ENCODE data around the gene ZCCHC8. TPM values are rescaled to one million over a fixed set of nuclear protein-coding genes. Genes with fewer than 3 reads are reported as not detected.

Gene ZCCHC8
- total RNA-seq, 2 donors from 2014 or later, result 7.3 to 16.6 TPM

GRCh38 chr12:122458105-122459035, 42.4 kb downstream of the ZCCHC8 start:
- 88 to 92% methylated on average over 17 of the region's 17 CpGs for WGBS, 2 donors

GRCh38 chr12:122457627-122458026, 43.1 kb downstream of the ZCCHC8 start:
- Histone ChIP-seq H3K9me3 (no peaks in the 10 kb centered on the region), H3K4me3 (no peak overlapping the region), H3K27ac (no peak overlapping the region), H3K4me1 (no peaks in the 10 kb centered on the region), H3K27me3 (no peaks in the 10 kb centered on the region), H3K36me3 (replicated peaks in 1 of 2; ENCODE audit: insufficient read depth in 1 of 2, low read depth in 2 of 2) (no peaks in the 10 kb centered on the region)
- ATAC-seq (no peak), DNase-seq (no peak)
- TF ChIP-seq, protein P1, sequence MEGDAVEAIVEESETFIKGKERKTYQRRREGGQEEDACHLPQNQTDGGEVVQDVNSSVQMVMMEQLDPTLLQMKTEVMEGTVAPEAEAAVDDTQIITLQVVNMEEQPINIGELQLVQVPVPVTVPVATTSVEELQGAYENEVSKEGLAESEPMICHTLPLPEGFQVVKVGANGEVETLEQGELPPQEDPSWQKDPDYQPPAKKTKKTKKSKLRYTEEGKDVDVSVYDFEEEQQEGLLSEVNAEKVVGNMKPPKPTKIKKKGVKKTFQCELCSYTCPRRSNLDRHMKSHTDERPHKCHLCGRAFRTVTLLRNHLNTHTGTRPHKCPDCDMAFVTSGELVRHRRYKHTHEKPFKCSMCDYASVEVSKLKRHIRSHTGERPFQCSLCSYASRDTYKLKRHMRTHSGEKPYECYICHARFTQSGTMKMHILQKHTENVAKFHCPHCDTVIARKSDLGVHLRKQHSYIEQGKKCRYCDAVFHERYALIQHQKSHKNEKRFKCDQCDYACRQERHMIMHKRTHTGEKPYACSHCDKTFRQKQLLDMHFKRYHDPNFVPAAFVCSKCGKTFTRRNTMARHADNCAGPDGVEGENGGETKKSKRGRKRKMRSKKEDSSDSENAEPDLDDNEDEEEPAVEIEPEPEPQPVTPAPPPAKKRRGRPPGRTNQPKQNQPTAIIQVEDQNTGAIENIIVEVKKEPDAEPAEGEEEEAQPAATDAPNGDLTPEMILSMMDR (IDR thresholded peaks at IDR 0.05), result no peak
- TF ChIP-seq POLR2A (IDR thresholded peaks at IDR 0.05), result no peak
- intact Hi-C loops (cut with DNase I), result no loop called here
- 58 to 80% methylated on average over 2 of the region's 2 CpGs for WGBS, 2 donors

More at GRCh38 chr12:122458105-122459035, 42.4 kb downstream of the ZCCHC8 start:
- intact Hi-C loops (cut with DNase I), result no loop called here
- no peaks in the 10 kb centered on the region for H3K9me3 ChIP-seq
- no peak overlapping the region for H3K4me3 ChIP-seq
- no peak for ATAC-seq
- no peaks in the 10 kb centered on the region for H3K27me3 ChIP-seq
- H3K36me3 ChIP-seq (replicated peaks in 1 of 2; ENCODE audit: insufficient read depth in 1 of 2, low read depth in 2 of 2), result no peaks in the 10 kb centered on the region
- no peaks in the 10 kb centered on the region for H3K4me1 ChIP-seq
- peak in 1 of 4 donors; percentile 27 for DNase-seq
- TF ChIP-seq, protein P1 (IDR thresholded peaks at IDR 0.05), result no peak
- no peak for TF ChIP-seq POLR2A (IDR thresholded peaks at IDR 0.05)
- H3K27ac ChIP-seq, result no peak overlapping the region

- intact Hi-C loops (cut with DNase I), result no loop called here
Observed at GRCh38 chr12:122454739-122455138, 46.0 kb downstream of the ZCCHC8 start.

GRCh38 chr12:122454250-122454721, 46.4 kb downstream of the ZCCHC8 start:
- WGBS, 2 donors, result 91 to 93% methylated on average over 12 of the region's 12 CpGs
- H3K36me3 ChIP-seq (replicated peaks in 1 of 2; ENCODE audit: insufficient read depth in 1 of 2, low read depth in 2 of 2), result no peaks in the 10 kb centered on the region
- intact Hi-C loops (cut with DNase I), result no loop called here
- no peaks in the 10 kb centered on the region for H3K27me3 ChIP-seq
- H3K4me1 ChIP-seq, result no peaks in the 10 kb centered on the region
- TF ChIP-seq POLR2A (IDR thresholded peaks at IDR 0.05), result no peak
- TF ChIP-seq, protein P1 (IDR thresholded peaks at IDR 0.05), result no peak
- no peak overlapping the region for H3K4me3 ChIP-seq
- ATAC-seq (no peak), DNase-seq (no peak)
- H3K27ac ChIP-seq, result no peak overlapping the region
- no peaks in the 10 kb centered on the region for H3K9me3 ChIP-seq

More at GRCh38 chr12:122454739-122455138, 46.0 kb downstream of the ZCCHC8 start:
- TF ChIP-seq, protein P1 (IDR thresholded peaks at IDR 0.05), result no peak
- no peak for TF ChIP-seq POLR2A (IDR thresholded peaks at IDR 0.05)
- H3K27ac ChIP-seq, result no peak overlapping the region
- no peak overlapping the region for H3K4me3 ChIP-seq
- no peaks in the 10 kb centered on the region for H3K36me3 ChIP-seq (replicated peaks in 1 of 2; ENCODE audit: insufficient read depth in 1 of 2, low read depth in 2 of 2)
- H3K27me3 ChIP-seq, result no peaks in the 10 kb centered on the region
- DNase-seq (no peak), ATAC-seq (no peak)
- H3K4me1 ChIP-seq, result no peaks in the 10 kb centered on the region
- H3K9me3 ChIP-seq, result no peaks in the 10 kb centered on the region
- WGBS, 2 donors, result 65 to 68% methylated on average over 6 of the region's 6 CpGs
